HEK293 (cell line): Measurements from ENCODE around the gene OMA1.

ENCODE experiments used
- CTCF ChIA-PET: fragments of 350-600 bp; formaldehyde crosslinking; extraction: SDS; loops from one replicate; lab custom pipeline; 2021; ENCODE audit warnings: antibody characterized with exemption; lab: Yijun Ruan, JAX
- POLR2A ChIA-PET: fragments of 300-600 bp; formaldehyde crosslinking; extraction: SDS; loops from one replicate; lab custom pipeline; 2020; ENCODE audit warnings: antibody characterized with exemption, inconsistent platforms; lab: Yijun Ruan, JAX
- H3K27ac ChIP-seq: fragments of 200-500 bp; sonication (Bioruptor generic); 2 replicates; pipeline ENCODE4 v1.5.1; 2014; ENCODE audit warnings: low read depth, low read length, control low read depth, inconsistent platforms; ENCODE audit errors: extremely low read depth
- H3K36me3 ChIP-seq, 2 experiments: fragments of 200-500 bp in 1 of 2; sonication (Bioruptor generic) in 1 of 2; 1 replicate in 1 of 2; 2 replicates in 1 of 2; pipeline ENCODE4 v1.5.1; 2014 to 2017; ENCODE audit warnings: inconsistent platforms in 2 of 2, low read length in 2 of 2; ENCODE audit not compliant: control insufficient read depth in 2 of 2, insufficient read depth in 1 of 2
- H3K4me1 ChIP-seq: fragments of 200-500 bp; sonication (Bioruptor generic); 2 replicates; pipeline ENCODE4 v1.5.1; 2014; ENCODE audit warnings: mild to moderate bottlenecking, low read length, inconsistent platforms; ENCODE audit not compliant: control insufficient read depth, insufficient read depth
- H3K4me3 ChIP-seq: 2 replicates; pipeline ENCODE4 v1.5.1; 2011; ENCODE audit warnings: low read depth, mild to moderate bottlenecking, control low read depth, low read length, moderate library complexity
- H3K9me3 ChIP-seq: fragments of 200-500 bp; sonication (Bioruptor generic); 2 replicates; pipeline ENCODE4 v1.5.1; 2014; ENCODE audit warnings: low read depth, low read length, inconsistent platforms; ENCODE audit not compliant: control insufficient read depth, insufficient read depth
- GLI2 ChIP-seq: fragments of 450-650 bp; formaldehyde crosslinking; IDR thresholded peaks from 2 replicates; pipeline ENCODE4; 2017; ENCODE audit warnings: missing biosample characterization, missing genetic modification characterization, low read depth, borderline replicate concordance
- ZFP41 ChIP-seq: fragments of 450-650 bp; formaldehyde crosslinking; IDR thresholded peaks from 2 replicates; pipeline ENCODE4 v1.5.1; 2016; ENCODE audit warnings: missing biosample characterization, missing genetic modification characterization, borderline replicate concordance
- ZNF132 ChIP-seq: fragments of 450-650 bp; formaldehyde crosslinking; IDR thresholded peaks from 2 replicates; pipeline ENCODE4 v1.5.1; 2017; ENCODE audit warnings: missing biosample characterization, missing genetic modification characterization, borderline replicate concordance
- ZNF138 ChIP-seq: fragments of 450-650 bp; formaldehyde crosslinking; IDR thresholded peaks from 2 replicates; pipeline ENCODE4 v1.5.1; 2016; ENCODE audit warnings: missing biosample characterization, missing genetic modification characterization, borderline replicate concordance
- ZNF169 ChIP-seq: fragments of 450-650 bp; formaldehyde crosslinking; IDR thresholded peaks from 2 replicates; pipeline ENCODE4 v1.5.1; 2016; ENCODE audit warnings: missing biosample characterization, missing genetic modification characterization
- ZNF223 ChIP-seq: fragments of 450-650 bp; formaldehyde crosslinking; IDR thresholded peaks from 2 replicates; pipeline ENCODE4 v1.5.1; 2016; ENCODE audit warnings: missing biosample characterization, missing genetic modification characterization
- ZNF266 ChIP-seq: fragments of 450-650 bp; formaldehyde crosslinking; IDR thresholded peaks from 2 replicates; pipeline ENCODE4 v1.5.1; 2016; ENCODE audit warnings: missing biosample characterization, missing genetic modification characterization, low read depth
- ZNF394 ChIP-seq: fragments of 450-650 bp; formaldehyde crosslinking; IDR thresholded peaks from 2 replicates; pipeline ENCODE4 v1.5.1; 2016; ENCODE audit warnings: missing biosample characterization, missing genetic modification characterization, mild to moderate bottlenecking, moderate library complexity, borderline replicate concordance
- ZNF423 ChIP-seq: fragments of 450-650 bp; formaldehyde crosslinking; IDR thresholded peaks from 2 replicates; pipeline ENCODE4 v1.5.1; 2016; ENCODE audit warnings: missing biosample characterization, missing genetic modification characterization
- ZNF558 ChIP-seq: fragments of 450-650 bp; formaldehyde crosslinking; IDR thresholded peaks from 2 replicates; pipeline ENCODE4 v1.5.1; 2016; ENCODE audit warnings: missing biosample characterization, missing genetic modification characterization
- ZNF76 ChIP-seq: fragments of 450-650 bp; formaldehyde crosslinking; IDR thresholded peaks from 2 replicates; pipeline ENCODE4; 2016; ENCODE audit warnings: low read depth, missing biosample characterization, missing genetic modification characterization, borderline replicate concordance
- ZNF792 ChIP-seq: fragments of 450-650 bp; formaldehyde crosslinking; IDR thresholded peaks from 2 replicates; pipeline ENCODE4 v1.5.1; 2016; ENCODE audit warnings: missing biosample characterization, missing genetic modification characterization
- ZNF837 ChIP-seq: fragments of 450-650 bp; formaldehyde crosslinking; IDR thresholded peaks from 2 replicates; pipeline ENCODE4 v1.5.1; 2016; ENCODE audit warnings: missing biosample characterization, missing genetic modification characterization
- TF ChIP-seq, protein P1 (sequence below): fragments of 450-650 bp; formaldehyde crosslinking; IDR thresholded peaks from 2 replicates; pipeline ENCODE4 v1.5.1; 2016; ENCODE audit warnings: missing biosample characterization, missing genetic modification characterization
- TF ChIP-seq, protein P2 (sequence below): fragments of 450-650 bp; formaldehyde crosslinking; IDR thresholded peaks from 2 replicates; pipeline ENCODE4 v1.5.0; 2017; ENCODE audit warnings: missing biosample characterization, missing genetic modification characterization, borderline replicate concordance
- TF ChIP-seq, protein P3 (sequence below): fragments of 450-650 bp; formaldehyde crosslinking; IDR thresholded peaks from 2 replicates; pipeline ENCODE4 v1.5.1; 2016; ENCODE audit warnings: missing biosample characterization, missing genetic modification characterization
- TF ChIP-seq, protein P4 (sequence below): fragments of 450-650 bp; formaldehyde crosslinking; IDR thresholded peaks from 2 replicates; pipeline ENCODE4 v1.5.1; 2017; ENCODE audit warnings: missing biosample characterization, missing genetic modification characterization
- TF ChIP-seq, protein P5 (sequence below): fragments of 450-650 bp; formaldehyde crosslinking; IDR thresholded peaks from 2 replicates; pipeline ENCODE4 v1.5.1; 2017; ENCODE audit warnings: missing biosample characterization, missing genetic modification characterization
- TF ChIP-seq, protein P6 (sequence below): fragments of 450-650 bp; formaldehyde crosslinking; IDR thresholded peaks from 2 replicates; pipeline ENCODE4 v1.5.1; 2016; ENCODE audit warnings: missing biosample characterization, missing genetic modification characterization

The OMA1 gene

DNA sequence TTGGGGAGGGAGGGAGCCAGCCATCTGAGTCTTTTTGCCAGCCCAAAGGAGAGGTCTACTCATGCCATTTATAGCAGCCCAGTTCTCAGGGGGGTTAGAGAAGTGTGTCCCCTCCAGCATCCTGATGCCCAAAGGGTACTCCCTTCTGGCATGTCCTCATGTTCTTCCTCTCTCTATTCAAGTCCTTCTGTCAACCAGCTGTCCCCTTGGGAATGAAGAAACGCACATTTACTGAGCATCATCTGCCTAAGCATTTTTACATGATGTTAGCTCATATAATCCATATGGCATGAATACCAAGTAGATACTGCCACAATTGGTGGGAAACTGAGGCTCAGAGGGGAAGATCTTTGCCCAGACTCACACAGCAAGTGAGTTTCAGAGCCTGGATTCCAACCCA is 45.3 kb upstream of the OMA1 start (continued):
- TF ChIP-seq, protein P1, sequence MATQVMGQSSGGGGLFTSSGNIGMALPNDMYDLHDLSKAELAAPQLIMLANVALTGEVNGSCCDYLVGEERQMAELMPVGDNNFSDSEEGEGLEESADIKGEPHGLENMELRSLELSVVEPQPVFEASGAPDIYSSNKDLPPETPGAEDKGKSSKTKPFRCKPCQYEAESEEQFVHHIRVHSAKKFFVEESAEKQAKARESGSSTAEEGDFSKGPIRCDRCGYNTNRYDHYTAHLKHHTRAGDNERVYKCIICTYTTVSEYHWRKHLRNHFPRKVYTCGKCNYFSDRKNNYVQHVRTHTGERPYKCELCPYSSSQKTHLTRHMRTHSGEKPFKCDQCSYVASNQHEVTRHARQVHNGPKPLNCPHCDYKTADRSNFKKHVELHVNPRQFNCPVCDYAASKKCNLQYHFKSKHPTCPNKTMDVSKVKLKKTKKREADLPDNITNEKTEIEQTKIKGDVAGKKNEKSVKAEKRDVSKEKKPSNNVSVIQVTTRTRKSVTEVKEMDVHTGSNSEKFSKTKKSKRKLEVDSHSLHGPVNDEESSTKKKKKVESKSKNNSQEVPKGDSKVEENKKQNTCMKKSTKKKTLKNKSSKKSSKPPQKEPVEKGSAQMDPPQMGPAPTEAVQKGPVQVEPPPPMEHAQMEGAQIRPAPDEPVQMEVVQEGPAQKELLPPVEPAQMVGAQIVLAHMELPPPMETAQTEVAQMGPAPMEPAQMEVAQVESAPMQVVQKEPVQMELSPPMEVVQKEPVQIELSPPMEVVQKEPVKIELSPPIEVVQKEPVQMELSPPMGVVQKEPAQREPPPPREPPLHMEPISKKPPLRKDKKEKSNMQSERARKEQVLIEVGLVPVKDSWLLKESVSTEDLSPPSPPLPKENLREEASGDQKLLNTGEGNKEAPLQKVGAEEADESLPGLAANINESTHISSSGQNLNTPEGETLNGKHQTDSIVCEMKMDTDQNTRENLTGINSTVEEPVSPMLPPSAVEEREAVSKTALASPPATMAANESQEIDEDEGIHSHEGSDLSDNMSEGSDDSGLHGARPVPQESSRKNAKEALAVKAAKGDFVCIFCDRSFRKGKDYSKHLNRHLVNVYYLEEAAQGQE (tag by site-specific recombination) = no peak

DNA sequence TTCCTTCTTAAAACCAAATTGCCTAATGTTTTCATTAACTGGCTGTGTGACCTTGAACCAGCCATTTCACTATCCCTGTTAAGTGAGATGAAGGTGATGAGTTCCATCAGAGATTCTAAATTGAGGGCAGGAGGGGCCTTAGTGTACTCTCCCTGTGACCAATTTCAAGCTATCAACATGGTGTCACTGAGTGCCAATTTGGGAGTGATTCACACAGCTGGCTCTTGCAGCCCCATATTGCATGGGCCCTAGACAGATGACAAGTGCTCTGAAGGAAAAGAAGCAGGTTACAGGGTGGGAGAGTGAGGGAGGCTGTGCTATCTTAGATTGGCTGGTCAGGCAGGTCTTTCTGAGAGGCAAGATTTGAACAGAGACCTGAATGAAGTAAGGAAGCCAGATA is 43.5 kb upstream of the OMA1 start:
- ChIA-PET POLR2A (no interaction called here), CTCF (no interaction called here)
- Histone ChIP-seq H3K36me3 (no peaks in the 10 kb centered on the region), H3K4me1 (no peaks in the 10 kb centered on the region), H3K27ac (no peak overlapping the region), H3K9me3 (no peaks in the 10 kb centered on the region)
- TF ChIP-seq, protein P2, sequence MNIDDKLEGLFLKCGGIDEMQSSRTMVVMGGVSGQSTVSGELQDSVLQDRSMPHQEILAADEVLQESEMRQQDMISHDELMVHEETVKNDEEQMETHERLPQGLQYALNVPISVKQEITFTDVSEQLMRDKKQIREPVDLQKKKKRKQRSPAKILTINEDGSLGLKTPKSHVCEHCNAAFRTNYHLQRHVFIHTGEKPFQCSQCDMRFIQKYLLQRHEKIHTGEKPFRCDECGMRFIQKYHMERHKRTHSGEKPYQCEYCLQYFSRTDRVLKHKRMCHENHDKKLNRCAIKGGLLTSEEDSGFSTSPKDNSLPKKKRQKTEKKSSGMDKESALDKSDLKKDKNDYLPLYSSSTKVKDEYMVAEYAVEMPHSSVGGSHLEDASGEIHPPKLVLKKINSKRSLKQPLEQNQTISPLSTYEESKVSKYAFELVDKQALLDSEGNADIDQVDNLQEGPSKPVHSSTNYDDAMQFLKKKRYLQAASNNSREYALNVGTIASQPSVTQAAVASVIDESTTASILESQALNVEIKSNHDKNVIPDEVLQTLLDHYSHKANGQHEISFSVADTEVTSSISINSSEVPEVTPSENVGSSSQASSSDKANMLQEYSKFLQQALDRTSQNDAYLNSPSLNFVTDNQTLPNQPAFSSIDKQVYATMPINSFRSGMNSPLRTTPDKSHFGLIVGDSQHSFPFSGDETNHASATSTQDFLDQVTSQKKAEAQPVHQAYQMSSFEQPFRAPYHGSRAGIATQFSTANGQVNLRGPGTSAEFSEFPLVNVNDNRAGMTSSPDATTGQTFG (tag by site-specific recombination) = no peak
- no peak for TF ChIP-seq ZNF394 (tag by site-specific recombination)
- TF ChIP-seq, protein P3, sequence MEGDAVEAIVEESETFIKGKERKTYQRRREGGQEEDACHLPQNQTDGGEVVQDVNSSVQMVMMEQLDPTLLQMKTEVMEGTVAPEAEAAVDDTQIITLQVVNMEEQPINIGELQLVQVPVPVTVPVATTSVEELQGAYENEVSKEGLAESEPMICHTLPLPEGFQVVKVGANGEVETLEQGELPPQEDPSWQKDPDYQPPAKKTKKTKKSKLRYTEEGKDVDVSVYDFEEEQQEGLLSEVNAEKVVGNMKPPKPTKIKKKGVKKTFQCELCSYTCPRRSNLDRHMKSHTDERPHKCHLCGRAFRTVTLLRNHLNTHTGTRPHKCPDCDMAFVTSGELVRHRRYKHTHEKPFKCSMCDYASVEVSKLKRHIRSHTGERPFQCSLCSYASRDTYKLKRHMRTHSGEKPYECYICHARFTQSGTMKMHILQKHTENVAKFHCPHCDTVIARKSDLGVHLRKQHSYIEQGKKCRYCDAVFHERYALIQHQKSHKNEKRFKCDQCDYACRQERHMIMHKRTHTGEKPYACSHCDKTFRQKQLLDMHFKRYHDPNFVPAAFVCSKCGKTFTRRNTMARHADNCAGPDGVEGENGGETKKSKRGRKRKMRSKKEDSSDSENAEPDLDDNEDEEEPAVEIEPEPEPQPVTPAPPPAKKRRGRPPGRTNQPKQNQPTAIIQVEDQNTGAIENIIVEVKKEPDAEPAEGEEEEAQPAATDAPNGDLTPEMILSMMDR (tag by site-specific recombination) = no peak
- TF ChIP-seq, protein P4, sequence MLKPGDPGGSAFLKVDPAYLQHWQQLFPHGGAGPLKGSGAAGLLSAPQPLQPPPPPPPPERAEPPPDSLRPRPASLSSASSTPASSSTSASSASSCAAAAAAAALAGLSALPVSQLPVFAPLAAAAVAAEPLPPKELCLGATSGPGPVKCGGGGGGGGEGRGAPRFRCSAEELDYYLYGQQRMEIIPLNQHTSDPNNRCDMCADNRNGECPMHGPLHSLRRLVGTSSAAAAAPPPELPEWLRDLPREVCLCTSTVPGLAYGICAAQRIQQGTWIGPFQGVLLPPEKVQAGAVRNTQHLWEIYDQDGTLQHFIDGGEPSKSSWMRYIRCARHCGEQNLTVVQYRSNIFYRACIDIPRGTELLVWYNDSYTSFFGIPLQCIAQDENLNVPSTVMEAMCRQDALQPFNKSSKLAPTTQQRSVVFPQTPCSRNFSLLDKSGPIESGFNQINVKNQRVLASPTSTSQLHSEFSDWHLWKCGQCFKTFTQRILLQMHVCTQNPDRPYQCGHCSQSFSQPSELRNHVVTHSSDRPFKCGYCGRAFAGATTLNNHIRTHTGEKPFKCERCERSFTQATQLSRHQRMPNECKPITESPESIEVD (tag by site-specific recombination) = no peak
- TF ChIP-seq, all 188 proteins: peak for 0
- H3K4me3 ChIP-seq = no peak overlapping the region

DNA sequence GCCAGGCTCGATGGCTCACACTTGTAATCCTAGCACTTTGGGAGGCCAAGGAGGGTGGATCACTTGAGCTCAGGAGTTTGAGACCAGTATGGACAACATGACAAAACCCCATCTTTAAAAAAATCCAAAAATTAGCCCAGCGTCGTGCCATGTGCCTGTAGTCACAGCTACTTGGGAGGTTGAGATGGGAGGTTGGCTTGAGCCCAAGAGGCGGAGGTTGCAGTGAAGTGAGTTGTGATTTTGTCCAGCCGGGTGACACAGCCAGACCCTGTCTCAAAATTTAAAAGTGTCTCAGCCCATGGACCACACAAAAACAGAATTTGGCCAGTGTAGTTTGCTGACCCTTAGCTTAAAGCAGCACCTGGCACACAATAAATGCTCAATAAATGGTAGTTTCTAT is 41.9 kb upstream of the OMA1 start:
- CTCF ChIA-PET = no interaction called here

DNA sequence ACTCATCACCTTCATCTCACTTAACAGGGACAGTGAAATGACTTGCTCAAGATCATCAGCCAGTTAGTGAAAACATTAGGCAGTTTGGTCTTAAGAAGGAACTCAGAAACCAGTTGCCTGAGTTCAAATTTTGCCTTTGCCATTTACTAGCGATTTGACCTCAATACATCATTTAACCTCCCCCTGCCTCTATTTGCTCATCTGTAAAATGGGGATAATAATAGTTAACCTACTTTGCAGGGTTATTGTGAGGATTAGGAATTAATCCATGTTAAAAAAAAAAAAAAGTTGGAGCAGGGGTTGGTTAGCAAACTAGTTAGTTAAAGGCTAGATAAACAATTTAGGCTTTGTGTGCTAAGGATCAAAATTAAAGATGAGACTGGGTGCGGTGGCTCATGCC is 41.1 kb upstream of the OMA1 start:
- CTCF ChIA-PET = no interaction called here
- no peak overlapping the region for H3K27ac ChIP-seq
- POLR2A ChIA-PET = no interaction called here
- H3K9me3 ChIP-seq = no peaks in the 10 kb centered on the region
- no peaks in the 10 kb centered on the region for H3K36me3 ChIP-seq
- H3K4me3 ChIP-seq = no peak overlapping the region
- H3K4me1 ChIP-seq = no peaks in the 10 kb centered on the region
- TF ChIP-seq ZNF138 (no peak), ZFP41 (tag by site-specific recombination) (no peak), GLI2 (tag by site-specific recombination) (no peak), ZNF76 (tag by site-specific recombination) (no peak), ZNF837 (no peak), ZNF792 (tag by site-specific recombination) (no peak), ZNF223 (tag by site-specific recombination) (no peak), ZNF558 (tag by site-specific recombination) (no peak)
- TF ChIP-seq, protein P5, sequence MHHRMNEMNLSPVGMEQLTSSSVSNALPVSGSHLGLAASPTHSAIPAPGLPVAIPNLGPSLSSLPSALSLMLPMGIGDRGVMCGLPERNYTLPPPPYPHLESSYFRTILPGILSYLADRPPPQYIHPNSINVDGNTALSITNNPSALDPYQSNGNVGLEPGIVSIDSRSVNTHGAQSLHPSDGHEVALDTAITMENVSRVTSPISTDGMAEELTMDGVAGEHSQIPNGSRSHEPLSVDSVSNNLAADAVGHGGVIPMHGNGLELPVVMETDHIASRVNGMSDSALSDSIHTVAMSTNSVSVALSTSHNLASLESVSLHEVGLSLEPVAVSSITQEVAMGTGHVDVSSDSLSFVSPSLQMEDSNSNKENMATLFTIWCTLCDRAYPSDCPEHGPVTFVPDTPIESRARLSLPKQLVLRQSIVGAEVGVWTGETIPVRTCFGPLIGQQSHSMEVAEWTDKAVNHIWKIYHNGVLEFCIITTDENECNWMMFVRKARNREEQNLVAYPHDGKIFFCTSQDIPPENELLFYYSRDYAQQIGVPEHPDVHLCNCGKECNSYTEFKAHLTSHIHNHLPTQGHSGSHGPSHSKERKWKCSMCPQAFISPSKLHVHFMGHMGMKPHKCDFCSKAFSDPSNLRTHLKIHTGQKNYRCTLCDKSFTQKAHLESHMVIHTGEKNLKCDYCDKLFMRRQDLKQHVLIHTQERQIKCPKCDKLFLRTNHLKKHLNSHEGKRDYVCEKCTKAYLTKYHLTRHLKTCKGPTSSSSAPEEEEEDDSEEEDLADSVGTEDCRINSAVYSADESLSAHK (tag by site-specific recombination) = no peak

More for the DNA sequence above, 41.9 kb upstream of the OMA1 start:
- no peaks in the 10 kb centered on the region for H3K4me1 ChIP-seq
- H3K4me3 ChIP-seq = no peak overlapping the region
- TF ChIP-seq ZNF132 (tag by site-specific recombination) (no peak), ZNF169 (no peak), ZNF266 (tag by site-specific recombination) (no peak), ZNF423 (tag by site-specific recombination) (no peak)
- TF ChIP-seq, protein P6, sequence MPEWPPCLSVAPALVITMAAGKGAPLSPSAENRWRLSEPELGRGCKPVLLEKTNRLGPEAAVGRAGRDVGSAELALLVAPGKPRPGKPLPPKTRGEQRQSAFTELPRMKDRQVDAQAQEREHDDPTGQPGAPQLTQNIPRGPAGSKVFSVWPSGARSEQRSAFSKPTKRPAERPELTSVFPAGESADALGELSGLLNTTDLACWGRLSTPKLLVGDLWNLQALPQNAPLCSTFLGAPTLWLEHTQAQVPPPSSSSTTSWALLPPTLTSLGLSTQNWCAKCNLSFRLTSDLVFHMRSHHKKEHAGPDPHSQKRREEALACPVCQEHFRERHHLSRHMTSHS (tag by site-specific recombination) = no peak
- no peaks in the 10 kb centered on the region for H3K9me3 ChIP-seq
- H3K36me3 ChIP-seq = no peaks in the 10 kb centered on the region
- H3K27ac ChIP-seq = no peak overlapping the region
- POLR2A ChIA-PET = no interaction called here
